Cardiac muscle cell (in vitro differentiated cells and primary cell): ENCODE data around the gene TBC1D10B. TPM values are rescaled to one million over a fixed set of nuclear protein-coding genes. Genes with fewer than 3 reads are reported as not detected.
"Not testable (repeated sequence)": the region's sequence is repeated elsewhere in the genome, so short reads cannot be mapped to it uniquely, and the experiment has no call there.

ENCODE experiments used
- DNase-seq, 2 donors: peaks; one replicate each; pipeline versions ENCODE4 v3.0.0 to v3.0.0-alpha.2; 2010 to 2017; ENCODE audit warnings: low read depth in 1 of 2, low spot score in 1 of 2
- H3K27ac ChIP-seq: fragments of 200-600 bp; sonication (generic); 2 replicates; pipeline ENCODE4 v1.5.1; 2016
- H3K27me3 ChIP-seq: fragments of 200-600 bp; sonication (generic); 2 replicates; pipeline ENCODE4 v1.6.0; 2016; ENCODE audit warnings: control low read depth
- H3K36me3 ChIP-seq: fragments of 200-600 bp; sonication (generic); 2 replicates; pipeline ENCODE4 v1.5.1; 2016; ENCODE audit warnings: control low read depth
- H3K4me1 ChIP-seq: fragments of 200-600 bp; sonication (generic); 2 replicates; pipeline ENCODE4 v1.8.1; 2017; ENCODE audit warnings: low read depth, mild to moderate bottlenecking, mixed run types
- H3K4me3 ChIP-seq: fragments of 200-600 bp; sonication (generic); 2 replicates; pipeline ENCODE4 v1.5.1; 2016; ENCODE audit warnings: mild to moderate bottlenecking
- H3K9me3 ChIP-seq: fragments of 200-600 bp; sonication (generic); 2 replicates; pipeline ENCODE4 v1.5.1; 2017; ENCODE audit warnings: low read depth, mild to moderate bottlenecking, control low read depth
- polyA plus RNA-seq: library from polyadenylated mRNA; unstranded; fragments of >200 nt; fragmentation: Nextera tagmentation; extraction: Ambion mirVana; gene quantifications from 2 replicates; pipeline ENCODE4 v1.2.1, GENCODE V29; 2016
- total RNA-seq: library from RNA; depleted of rRNA; stranded (reverse); fragments of >200 nt; gene quantifications from 2 replicates; pipeline ENCODE4 v1.2.3, GENCODE V29; 2016
- TF ChIP-seq, protein P1 (sequence below): IDR thresholded peaks from 2 replicates; pipeline ENCODE4 v1.5.1; 2012; ENCODE audit warnings: low read depth, mild to moderate bottlenecking, low read length

Gene TBC1D10B
- total and polyA plus RNA-seq, 2 experiments from 2014 or later = 39.9 to 58.4 TPM

DNA sequence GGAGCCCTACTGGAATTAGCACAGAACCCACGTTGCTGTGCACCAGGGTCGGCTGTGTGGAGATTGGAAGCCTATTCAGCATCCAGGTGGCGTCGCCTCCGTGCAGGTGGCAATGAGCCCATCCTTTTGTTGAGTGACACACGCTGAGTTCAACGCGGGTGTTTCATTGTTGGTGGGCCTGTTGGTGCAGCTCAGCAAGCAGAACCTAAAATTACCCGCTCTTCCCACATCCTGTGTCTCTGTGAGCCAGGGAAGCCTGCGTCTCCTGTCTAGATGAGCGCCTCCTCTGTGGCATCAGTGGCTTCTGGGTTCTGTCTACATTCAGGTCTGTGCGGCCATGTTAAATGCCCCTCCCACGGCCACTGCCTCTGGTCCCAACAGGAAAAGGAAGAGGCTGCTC lies 29.7 kb downstream of the TBC1D10B start:
- DNase-seq = no peak
- TF ChIP-seq, protein P1, sequence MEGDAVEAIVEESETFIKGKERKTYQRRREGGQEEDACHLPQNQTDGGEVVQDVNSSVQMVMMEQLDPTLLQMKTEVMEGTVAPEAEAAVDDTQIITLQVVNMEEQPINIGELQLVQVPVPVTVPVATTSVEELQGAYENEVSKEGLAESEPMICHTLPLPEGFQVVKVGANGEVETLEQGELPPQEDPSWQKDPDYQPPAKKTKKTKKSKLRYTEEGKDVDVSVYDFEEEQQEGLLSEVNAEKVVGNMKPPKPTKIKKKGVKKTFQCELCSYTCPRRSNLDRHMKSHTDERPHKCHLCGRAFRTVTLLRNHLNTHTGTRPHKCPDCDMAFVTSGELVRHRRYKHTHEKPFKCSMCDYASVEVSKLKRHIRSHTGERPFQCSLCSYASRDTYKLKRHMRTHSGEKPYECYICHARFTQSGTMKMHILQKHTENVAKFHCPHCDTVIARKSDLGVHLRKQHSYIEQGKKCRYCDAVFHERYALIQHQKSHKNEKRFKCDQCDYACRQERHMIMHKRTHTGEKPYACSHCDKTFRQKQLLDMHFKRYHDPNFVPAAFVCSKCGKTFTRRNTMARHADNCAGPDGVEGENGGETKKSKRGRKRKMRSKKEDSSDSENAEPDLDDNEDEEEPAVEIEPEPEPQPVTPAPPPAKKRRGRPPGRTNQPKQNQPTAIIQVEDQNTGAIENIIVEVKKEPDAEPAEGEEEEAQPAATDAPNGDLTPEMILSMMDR = no peak

DNA sequence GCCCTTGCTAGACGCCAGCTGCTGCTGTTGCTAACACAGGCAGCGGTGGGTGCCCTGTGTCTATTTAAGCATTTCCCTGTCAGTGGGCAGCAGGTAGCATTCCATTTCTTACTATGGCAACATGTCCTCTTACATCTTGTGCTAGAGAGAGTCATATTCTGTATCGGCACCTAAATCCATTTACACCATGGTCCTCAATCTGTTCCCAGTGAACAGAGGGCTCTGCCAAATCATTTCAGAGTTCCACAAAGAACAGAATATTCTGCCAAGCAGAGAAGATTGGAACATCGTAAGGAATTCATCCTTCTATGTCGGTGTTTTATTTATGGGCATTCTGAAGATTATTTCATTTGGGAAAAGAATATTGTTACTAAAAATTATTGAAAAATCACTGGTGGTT lies 31.6 kb downstream of the TBC1D10B start:
- H3K4me1 ChIP-seq, DNase-seq, H3K36me3 ChIP-seq, H3K4me3 ChIP-seq, H3K27me3 ChIP-seq, H3K9me3 ChIP-seq, H3K27ac ChIP-seq: not testable (repeated sequence)

More for the DNA sequence above, 29.7 kb downstream of the TBC1D10B start:
- Histone ChIP-seq H3K27me3 (no peaks in the 10 kb centered on the region), H3K4me3 (no peak overlapping the region), H3K9me3 (no peaks in the 10 kb centered on the region), H3K36me3 (no peaks in the 10 kb centered on the region), H3K4me1 (no peaks in the 10 kb centered on the region), H3K27ac (no peak overlapping the region)

DNA sequence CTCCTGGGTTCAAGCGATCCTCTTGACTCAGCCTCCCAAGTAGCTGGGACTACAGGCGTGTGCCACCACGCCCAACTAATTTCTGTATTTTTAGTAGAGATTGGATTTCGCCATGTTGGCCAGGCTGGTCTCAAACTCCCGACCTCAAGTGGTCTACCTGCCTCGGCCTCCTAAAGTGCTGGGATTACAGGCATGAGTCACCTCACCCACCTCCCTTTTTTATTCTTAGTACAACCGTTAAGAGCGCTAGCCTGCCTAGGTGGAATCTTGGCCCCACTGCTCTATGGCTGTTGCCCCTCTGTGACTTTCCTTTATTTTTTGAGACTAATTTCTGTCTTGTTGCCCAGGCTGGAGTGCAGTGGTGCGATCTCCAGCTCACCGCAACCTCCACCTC lies 32.3 kb downstream of the TBC1D10B start:
- not testable (repeated sequence) for H3K27ac ChIP-seq, H3K9me3 ChIP-seq, H3K4me3 ChIP-seq, H3K27me3 ChIP-seq, DNase-seq, H3K4me1 ChIP-seq, H3K36me3 ChIP-seq

DNA sequence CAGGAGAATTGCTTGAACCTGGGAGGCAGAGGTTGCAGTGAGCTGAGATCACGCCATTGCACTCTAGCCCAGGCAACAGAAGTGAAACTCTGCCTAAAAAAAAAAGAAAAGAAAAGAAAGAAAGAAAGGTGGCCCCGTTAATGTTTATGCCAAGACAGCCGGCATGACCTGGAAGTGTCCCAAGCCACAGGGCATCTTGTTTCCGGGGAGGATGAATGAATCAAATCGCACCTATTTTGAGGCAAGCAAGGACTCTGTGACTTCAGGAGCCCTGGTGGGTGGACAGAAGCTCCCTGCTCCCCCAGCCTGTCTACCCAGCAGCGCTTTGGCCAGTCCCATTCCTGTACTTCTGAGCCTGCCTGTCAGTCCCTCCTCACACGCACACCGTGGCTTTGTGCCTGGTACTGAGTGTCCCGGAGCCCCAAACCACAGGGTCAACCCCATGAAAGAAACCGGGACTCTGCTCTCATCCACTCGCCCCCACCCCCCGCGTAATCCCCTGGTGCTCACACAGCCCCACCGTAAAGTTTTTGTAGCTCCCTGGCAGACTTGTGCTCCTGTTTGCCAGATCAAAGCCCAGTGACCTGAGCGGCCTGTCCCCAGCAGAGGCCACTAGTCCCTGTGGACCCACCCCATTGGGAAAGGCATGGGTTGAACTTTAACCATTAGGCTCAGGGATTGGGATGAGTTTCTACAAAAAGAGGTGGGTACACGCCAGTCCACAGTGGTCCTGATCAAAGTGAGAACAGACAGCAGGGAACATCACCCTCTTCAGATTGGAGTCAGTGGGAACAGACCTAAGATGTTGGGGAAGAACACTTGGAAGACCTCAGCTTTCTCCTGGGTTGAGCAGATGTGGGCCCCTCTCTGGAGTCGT lies 34.5 kb downstream of the TBC1D10B start:
- TF ChIP-seq, protein P1 = no peak
- Histone ChIP-seq H3K27ac (peak overlapping the region; percentile 88), H3K27me3 (no peaks in the 10 kb centered on the region), H3K4me3 (peak overlapping the region; percentile 78), H3K9me3 (no peaks in the 10 kb centered on the region), H3K4me1 (no peaks in the 10 kb centered on the region), H3K36me3 (no peaks in the 10 kb centered on the region)
- peak in 1 of 2 donors; percentile 41 for DNase-seq

DNA sequence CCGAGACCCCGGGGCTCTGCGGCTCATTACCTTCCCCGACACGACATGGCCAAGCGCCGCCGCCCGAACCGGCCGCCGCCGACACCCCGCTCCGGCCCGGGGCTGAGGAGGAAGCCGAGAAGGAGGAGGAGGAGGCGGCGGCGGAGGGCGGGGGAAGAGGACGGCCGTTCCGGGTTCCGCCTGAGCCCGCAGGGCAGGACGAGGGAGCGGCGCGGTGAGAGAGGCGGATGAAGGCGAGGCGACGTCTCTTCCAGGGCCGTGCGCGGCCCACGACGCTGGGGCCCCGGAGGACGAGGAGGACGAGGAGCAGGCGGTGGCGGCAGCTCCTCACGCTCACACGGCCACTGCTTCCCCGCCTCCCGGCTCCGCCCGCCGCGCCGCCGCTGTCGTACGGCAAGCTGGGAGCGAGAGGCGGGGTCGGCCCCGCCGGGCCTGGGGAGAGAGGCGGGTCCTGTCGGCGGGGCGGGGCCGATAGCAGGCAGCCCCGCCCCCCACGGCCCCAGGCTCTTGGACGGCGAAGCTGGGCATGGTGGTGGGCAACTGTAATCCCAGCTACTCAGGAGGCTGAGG lies 35.2 kb downstream of the TBC1D10B start:
- H3K36me3 ChIP-seq, H3K27me3 ChIP-seq, H3K9me3 ChIP-seq, H3K4me1 ChIP-seq: not testable (repeated sequence)
- H3K4me3 ChIP-seq = peak overlapping the region; percentile 78
- DNase-seq = peak; percentile 83 to 88
- H3K27ac ChIP-seq = peak overlapping the region; percentile 88

DNA sequence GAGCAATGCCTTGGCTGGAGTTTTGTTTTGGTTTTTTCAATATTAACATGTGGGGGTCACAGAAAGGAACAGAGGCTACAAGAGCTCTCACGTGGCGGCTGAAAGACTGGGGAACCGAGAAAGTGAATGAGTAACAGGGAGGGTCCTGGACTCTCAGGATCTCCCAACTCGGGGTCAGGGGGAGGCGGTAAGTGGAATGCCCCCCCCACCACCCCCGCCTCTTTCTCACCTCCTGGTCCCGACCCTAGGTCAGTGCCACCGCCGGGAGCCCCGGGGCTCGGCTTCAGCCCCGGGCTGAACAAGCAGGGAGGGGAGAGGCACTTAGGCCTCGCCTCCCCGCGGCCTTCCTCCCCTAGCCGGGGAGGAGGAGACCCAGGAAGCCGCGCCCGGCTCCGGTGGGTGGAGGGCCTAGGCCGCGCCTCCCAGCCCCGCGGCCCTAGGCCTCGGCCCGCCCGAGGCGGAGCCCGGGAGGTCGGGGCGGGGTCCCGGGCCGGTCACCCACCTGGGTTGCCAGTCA lies 35.8 kb downstream of the TBC1D10B start:
- H3K4me3 ChIP-seq = peak overlapping the region; percentile 78
- H3K27me3 ChIP-seq, H3K9me3 ChIP-seq, H3K4me1 ChIP-seq, H3K36me3 ChIP-seq: not testable (repeated sequence)
- peak overlapping the region; percentile 88 for H3K27ac ChIP-seq
- DNase-seq = peak; percentile 85 to 86

DNA sequence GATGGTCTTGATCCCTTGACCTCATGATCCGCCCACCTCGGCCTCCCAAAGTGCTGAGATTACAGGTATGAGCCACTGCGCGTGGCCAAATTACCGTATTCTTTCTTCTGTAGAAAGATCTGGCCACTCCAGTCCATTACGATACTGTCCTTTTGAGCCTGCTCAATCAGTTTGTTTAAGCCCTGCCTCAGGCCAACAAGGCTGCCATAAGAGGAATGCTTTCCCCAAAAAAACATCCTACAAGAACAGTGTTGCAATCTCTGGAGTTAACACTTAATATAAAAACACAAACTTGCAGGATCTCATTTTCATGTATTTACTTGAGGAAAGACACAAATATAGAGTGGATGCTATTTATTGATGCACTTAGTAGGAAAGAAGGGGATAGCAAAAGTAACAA lies 46.1 kb downstream of the TBC1D10B start:
- H3K27ac ChIP-seq, DNase-seq, H3K4me1 ChIP-seq, H3K36me3 ChIP-seq, H3K4me3 ChIP-seq, H3K27me3 ChIP-seq, H3K9me3 ChIP-seq: not testable (repeated sequence)

DNA sequence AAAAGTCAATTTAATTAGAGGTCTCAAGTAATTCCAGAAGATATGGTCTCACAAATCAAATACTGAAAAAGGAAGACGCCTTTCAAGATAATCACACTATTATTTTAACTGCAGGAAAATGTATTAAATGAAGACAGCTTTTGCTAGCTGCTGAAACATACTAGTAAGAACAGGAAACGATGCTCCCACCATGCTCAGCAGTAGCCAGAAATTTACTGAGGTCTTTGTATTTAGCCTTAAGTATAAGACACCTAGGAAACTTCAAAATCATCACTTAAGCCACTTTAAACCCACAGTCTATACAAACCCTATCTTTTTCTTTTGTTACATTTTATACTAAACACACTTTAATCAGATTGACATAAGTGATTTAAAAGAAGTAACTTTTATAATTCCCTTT lies 51.6 kb downstream of the TBC1D10B start:
- not testable (repeated sequence) for H3K4me3 ChIP-seq, H3K27me3 ChIP-seq, H3K27ac ChIP-seq, DNase-seq, H3K9me3 ChIP-seq, H3K36me3 ChIP-seq, H3K4me1 ChIP-seq

DNA sequence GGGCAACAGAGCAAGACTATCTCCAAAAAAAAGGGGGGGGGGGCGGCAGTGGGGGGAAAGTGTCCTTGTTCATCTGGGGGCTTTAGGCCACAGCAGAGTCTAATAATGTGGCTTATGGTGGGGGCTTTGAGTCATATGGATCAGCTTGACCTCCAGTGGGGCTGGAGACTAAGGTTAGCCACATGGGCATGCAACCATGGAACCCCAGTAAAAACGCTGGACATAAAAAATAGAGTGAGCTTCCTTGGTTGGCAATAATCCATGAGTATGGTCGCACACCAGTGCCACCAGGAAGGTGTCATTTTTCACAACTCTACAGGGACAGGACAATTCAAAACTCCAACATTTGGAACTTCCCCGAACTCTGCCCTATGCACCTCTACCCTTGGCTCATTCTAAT lies 59.4 kb downstream of the TBC1D10B start:
- H3K36me3 ChIP-seq, DNase-seq, H3K27me3 ChIP-seq, H3K9me3 ChIP-seq, H3K4me3 ChIP-seq, H3K27ac ChIP-seq, H3K4me1 ChIP-seq: not testable (repeated sequence)

DNA sequence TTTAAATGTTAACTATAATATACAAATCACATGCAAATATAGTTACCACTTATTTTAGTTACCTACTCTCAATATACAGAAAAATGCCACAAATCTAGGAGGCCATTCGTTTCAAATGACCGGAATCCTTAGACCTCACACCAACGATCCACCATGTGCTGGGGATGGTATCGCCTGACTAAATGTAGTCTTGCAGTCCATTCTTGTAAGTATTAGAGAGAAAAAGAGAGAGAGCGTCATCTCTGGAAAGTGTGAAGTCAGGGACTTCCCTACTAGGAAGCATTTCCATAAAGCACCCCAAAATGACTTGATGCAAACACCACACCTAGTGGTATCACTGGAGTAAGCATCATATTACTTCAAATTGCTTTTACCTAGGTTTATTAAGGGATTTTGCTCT lies 61.0 kb downstream of the TBC1D10B start:
- DNase-seq, H3K27me3 ChIP-seq, H3K36me3 ChIP-seq, H3K4me3 ChIP-seq, H3K4me1 ChIP-seq, H3K9me3 ChIP-seq, H3K27ac ChIP-seq: not testable (repeated sequence)
